H1 (cell line): ENCODE results near the gene PIAS1. TPM values are rescaled to one million over a fixed set of nuclear protein-coding genes. Genes with fewer than 3 reads are reported as not detected.

Experiments
- CBX8 ChIP-seq: fragments of 300-800, 300-1000 bp; sonication (generic); IDR thresholded peaks from 2 replicates; pipeline ENCODE4 v1.7.1; 2016; ENCODE audit warnings: low read depth, low read length, borderline replicate concordance
- HDAC6 ChIP-seq: IDR thresholded peaks from one replicate; pipeline ENCODE4 v1.7.1; 2012; ENCODE audit warnings: low read depth, mild to moderate bottlenecking, inconsistent platforms, low read length, moderate library complexity
- POLR2A ChIP-seq, 2 experiments: IDR thresholded peaks; 1 replicate in 1 of 2; 2 replicates in 1 of 2; pipeline ENCODE4 v1.6.1; 2011; ENCODE audit warnings: low read depth in 2 of 2, low read length in 2 of 2, mild to moderate bottlenecking in 2 of 2; ENCODE audit errors: control extremely low read depth in 1 of 2
- RAD21 ChIP-seq, 2 experiments: IDR thresholded peaks in 1 of 2; conservative IDR thresholded peaks in 1 of 2; 2 replicates each; pipeline ENCODE4 v1.6.1; 2011; ENCODE audit warnings: low read depth in 2 of 2, low read length in 2 of 2, improper control_type of control experiment in 1 of 2, inconsistent platforms in 1 of 2, mild to moderate bottlenecking in 1 of 2, moderate library complexity in 1 of 2
- SAP30 ChIP-seq: fragments of 300-600 bp; sonication (generic); IDR thresholded peaks from 2 replicates; pipeline ENCODE4 v1.7.1; 2012; ENCODE audit warnings: low read length, moderate library complexity, mild to moderate bottlenecking, inconsistent platforms; ENCODE audit not compliant: insufficient read depth, insufficient replicate concordance
- TCF12 ChIP-seq: IDR thresholded peaks from 2 replicates; pipeline ENCODE4 v1.6.1; 2011; ENCODE audit warnings: low read depth, mild to moderate bottlenecking, low read length
- polyA plus RNA-seq, 7 experiments: library from polyadenylated mRNA; depleted of rRNA in 3 of 7; stranded (reverse) in 5 of 7; unstranded in 2 of 7; fragments of >200 nt in 5 of 7; fragments of 200-250 nt in 2 of 7; gene quantifications; 1 replicate in 5 of 7; 2 replicates in 1 of 7; 4 replicates in 1 of 7; pipeline versions ENCODE4 v1.2.1 to v1.2.3, GENCODE V29; 2011 to 2013; ENCODE audit warnings: missing spikeins in 2 of 7, mixed read lengths in 2 of 7
- total RNA-seq: library from RNA; stranded (reverse); fragmentation: NEBNext Ultra II Directional; extraction: Animal tissue kit (Norgen Biotek cat#: 25700); gene quantifications from 2 replicates; pipeline ENCODE4 v1.2.1, GENCODE V29; 2021
- TF ChIP-seq, protein P1 (sequence below): fragments of 300-600 bp; sonication (generic); IDR thresholded peaks from 2 replicates; pipeline ENCODE4 v1.7.1; 2012; ENCODE audit warnings: low read length, moderate library complexity, mild to moderate bottlenecking, inconsistent platforms; ENCODE audit not compliant: insufficient replicate concordance

Gene PIAS1
- total and polyA plus RNA-seq, 2 of the 8 experiments (the other 6 are each of a cell fraction or from before 2014, with no cell fraction given): 30.8 to 34.5 TPM

DNA sequence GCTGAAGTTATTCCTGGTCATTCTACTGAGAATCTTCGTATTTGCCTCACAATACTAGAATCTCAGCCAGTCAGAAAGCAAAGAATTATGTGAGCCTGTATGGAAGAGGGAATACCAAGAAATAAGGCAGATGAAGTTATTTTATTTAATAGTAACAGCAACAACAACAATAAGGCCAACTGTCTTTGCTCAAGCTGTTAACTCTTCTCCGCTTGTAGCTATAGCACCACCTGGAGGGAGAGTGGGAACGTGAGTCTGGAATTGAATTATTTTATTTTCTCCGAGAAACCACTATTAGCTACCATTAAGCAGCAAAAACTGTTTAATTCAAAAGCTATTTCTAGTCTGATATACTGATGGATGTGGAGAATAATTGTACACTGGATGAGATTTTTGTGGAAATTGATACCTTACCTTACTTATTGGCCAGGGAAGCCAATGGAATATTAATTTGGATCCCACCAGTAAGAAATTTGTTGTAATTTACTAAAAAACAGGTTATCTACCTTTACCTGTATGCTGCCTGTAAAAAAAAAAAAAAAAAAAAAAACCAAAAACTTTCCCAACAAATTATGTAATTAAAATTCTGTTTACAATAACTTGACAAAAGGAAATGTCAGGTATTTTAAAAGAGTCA is 100.9 kb downstream of the PIAS1 start (continued):
- TF ChIP-seq SAP30 (no peak), HDAC6 (no peak), POLR2A (IDR thresholded peaks at IDR 0.05; ENCODE audit: control extremely low read depth in 1 of 2, low read depth in 2 of 2, low read length in 2 of 2) (no peak), TCF12 (no peak), CBX8 (no peak), RAD21 (IDR thresholded peaks at IDR 0.05 in 1 of 2, conservative IDR thresholded peaks at IDR 0.05 in 1 of 2; ENCODE audit: low read depth in 2 of 2, low read length in 2 of 2) (peak; percentile 91 to 92)
- TF ChIP-seq, protein P1, sequence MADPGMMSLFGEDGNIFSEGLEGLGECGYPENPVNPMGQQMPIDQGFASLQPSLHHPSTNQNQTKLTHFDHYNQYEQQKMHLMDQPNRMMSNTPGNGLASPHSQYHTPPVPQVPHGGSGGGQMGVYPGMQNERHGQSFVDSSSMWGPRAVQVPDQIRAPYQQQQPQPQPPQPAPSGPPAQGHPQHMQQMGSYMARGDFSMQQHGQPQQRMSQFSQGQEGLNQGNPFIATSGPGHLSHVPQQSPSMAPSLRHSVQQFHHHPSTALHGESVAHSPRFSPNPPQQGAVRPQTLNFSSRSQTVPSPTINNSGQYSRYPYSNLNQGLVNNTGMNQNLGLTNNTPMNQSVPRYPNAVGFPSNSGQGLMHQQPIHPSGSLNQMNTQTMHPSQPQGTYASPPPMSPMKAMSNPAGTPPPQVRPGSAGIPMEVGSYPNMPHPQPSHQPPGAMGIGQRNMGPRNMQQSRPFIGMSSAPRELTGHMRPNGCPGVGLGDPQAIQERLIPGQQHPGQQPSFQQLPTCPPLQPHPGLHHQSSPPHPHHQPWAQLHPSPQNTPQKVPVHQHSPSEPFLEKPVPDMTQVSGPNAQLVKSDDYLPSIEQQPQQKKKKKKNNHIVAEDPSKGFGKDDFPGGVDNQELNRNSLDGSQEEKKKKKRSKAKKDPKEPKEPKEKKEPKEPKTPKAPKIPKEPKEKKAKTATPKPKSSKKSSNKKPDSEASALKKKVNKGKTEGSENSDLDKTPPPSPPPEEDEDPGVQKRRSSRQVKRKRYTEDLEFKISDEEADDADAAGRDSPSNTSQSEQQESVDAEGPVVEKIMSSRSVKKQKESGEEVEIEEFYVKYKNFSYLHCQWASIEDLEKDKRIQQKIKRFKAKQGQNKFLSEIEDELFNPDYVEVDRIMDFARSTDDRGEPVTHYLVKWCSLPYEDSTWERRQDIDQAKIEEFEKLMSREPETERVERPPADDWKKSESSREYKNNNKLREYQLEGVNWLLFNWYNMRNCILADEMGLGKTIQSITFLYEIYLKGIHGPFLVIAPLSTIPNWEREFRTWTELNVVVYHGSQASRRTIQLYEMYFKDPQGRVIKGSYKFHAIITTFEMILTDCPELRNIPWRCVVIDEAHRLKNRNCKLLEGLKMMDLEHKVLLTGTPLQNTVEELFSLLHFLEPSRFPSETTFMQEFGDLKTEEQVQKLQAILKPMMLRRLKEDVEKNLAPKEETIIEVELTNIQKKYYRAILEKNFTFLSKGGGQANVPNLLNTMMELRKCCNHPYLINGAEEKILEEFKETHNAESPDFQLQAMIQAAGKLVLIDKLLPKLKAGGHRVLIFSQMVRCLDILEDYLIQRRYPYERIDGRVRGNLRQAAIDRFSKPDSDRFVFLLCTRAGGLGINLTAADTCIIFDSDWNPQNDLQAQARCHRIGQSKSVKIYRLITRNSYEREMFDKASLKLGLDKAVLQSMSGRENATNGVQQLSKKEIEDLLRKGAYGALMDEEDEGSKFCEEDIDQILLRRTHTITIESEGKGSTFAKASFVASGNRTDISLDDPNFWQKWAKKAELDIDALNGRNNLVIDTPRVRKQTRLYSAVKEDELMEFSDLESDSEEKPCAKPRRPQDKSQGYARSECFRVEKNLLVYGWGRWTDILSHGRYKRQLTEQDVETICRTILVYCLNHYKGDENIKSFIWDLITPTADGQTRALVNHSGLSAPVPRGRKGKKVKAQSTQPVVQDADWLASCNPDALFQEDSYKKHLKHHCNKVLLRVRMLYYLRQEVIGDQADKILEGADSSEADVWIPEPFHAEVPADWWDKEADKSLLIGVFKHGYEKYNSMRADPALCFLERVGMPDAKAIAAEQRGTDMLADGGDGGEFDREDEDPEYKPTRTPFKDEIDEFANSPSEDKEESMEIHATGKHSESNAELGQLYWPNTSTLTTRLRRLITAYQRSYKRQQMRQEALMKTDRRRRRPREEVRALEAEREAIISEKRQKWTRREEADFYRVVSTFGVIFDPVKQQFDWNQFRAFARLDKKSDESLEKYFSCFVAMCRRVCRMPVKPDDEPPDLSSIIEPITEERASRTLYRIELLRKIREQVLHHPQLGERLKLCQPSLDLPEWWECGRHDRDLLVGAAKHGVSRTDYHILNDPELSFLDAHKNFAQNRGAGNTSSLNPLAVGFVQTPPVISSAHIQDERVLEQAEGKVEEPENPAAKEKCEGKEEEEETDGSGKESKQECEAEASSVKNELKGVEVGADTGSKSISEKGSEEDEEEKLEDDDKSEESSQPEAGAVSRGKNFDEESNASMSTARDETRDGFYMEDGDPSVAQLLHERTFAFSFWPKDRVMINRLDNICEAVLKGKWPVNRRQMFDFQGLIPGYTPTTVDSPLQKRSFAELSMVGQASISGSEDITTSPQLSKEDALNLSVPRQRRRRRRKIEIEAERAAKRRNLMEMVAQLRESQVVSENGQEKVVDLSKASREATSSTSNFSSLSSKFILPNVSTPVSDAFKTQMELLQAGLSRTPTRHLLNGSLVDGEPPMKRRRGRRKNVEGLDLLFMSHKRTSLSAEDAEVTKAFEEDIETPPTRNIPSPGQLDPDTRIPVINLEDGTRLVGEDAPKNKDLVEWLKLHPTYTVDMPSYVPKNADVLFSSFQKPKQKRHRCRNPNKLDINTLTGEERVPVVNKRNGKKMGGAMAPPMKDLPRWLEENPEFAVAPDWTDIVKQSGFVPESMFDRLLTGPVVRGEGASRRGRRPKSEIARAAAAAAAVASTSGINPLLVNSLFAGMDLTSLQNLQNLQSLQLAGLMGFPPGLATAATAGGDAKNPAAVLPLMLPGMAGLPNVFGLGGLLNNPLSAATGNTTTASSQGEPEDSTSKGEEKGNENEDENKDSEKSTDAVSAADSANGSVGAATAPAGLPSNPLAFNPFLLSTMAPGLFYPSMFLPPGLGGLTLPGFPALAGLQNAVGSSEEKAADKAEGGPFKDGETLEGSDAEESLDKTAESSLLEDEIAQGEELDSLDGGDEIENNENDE: peak; percentile 51
